KBM-7 (cell line): Measurements from ENCODE around the gene SPATA16.
"Not testable (repeated sequence)": the region's sequence is repeated elsewhere in the genome, so short reads cannot be mapped to it uniquely, and the experiment has no call there.

ENCODE experiments used
- DNase-seq: peaks from one replicate; pipeline ENCODE4 v3.0.0-alpha.2; 2015
- in situ Hi-C: fragments of 300-500 bp; cut with MboI; formaldehyde crosslinking; loops from 2 replicates; pipeline ENCODE4 v1.14.3; 2020; ENCODE audit warnings: low sequenced_read_pairs, low pct_unique_long_range_greater_than_20kb, mixed read lengths

Gene SPATA16

DNA sequence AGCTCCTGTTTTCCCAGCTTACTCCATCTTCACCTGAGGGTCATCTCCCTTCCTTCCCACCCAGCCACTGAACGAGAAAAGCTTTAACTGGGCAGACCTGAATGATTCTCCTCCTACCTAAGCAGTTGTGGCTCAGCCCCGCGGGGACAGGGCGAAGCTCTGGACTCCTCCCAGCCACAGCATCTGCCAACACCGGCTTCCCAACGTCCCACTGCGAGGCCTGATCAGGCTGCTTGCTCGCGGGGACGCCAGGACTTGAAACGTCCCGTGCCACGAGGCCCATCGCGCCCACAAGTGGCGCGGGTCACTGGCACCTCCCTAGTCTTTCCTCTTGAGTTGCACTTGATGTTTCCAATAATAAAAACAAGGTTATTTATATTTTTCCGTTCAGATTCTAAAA, at the start of gene SPATA16:
TSS of gene SPATA16 (minus strand) at position 250 of the 400 bp plus-strand sequence. CDS start 23,504 bp downstream, outside the sequence.
- DNase-seq, result no peak
- in situ Hi-C loops, result no loop called here

DNA sequence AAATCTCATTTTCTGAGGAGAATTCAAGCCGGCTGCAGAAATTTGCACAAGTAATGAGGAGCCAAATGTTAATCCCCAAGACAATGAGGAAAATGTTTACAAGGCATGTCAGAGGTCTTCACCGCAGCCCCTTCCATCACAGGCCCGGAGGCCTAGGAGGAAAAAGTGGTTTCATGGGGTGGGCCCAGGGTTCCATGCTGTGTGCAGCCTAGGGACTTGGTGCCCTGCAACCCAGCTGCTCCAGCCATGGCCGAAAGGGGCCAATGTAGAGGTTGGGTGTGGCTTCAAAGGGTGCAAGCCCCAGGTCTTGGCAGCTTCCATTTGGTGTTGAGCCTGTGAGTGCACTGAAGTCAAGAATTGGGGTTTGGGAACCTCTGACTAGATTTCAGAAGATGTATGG, 42.0 kb upstream of the SPATA16 start:
- in situ Hi-C loops, DNase-seq: not testable (repeated sequence)

- DNase-seq, result no peak
- in situ Hi-C loops, result no loop called here
Measured at GRCh38 chr3:173173652-173174051, 32.6 kb upstream of the SPATA16 start.

GRCh38 chr3:173159139-173159538, 18.1 kb upstream of the SPATA16 start:
- DNase-seq, in situ Hi-C loops: not testable (repeated sequence)

DNA sequence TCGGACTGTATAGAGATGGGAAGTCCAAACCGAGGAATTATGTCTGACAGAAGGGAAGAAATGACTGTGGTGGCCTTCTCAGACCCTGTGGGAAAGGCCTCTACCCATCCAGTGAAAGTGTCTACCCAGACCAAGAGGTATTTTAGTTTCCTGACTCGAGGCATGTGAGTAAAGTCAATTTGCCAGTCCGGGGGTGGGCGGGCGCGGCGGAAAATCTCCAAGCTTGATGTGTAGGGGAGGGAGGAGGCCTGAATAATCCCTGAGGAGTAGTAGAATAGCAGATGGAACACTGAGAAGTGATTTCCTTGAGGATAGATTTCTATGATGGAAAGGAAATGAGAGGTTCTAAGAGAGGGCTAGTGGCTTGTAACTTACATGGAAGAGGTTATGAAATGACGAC, 15.5 kb upstream of the SPATA16 start:
- in situ Hi-C loops, result not testable (repeated sequence)

GRCh38 chr3:173153631-173154030, 12.6 kb upstream of the SPATA16 start:
- in situ Hi-C loops, result no loop called here
- no peak for DNase-seq

More for the DNA sequence above, 15.5 kb upstream of the SPATA16 start:
- DNase-seq, result not testable (repeated sequence)

GRCh38 chr3:173139420-173139819, 1.6 kb downstream of the SPATA16 start:
- no peak for DNase-seq
- in situ Hi-C loops, result no loop called here

DNA sequence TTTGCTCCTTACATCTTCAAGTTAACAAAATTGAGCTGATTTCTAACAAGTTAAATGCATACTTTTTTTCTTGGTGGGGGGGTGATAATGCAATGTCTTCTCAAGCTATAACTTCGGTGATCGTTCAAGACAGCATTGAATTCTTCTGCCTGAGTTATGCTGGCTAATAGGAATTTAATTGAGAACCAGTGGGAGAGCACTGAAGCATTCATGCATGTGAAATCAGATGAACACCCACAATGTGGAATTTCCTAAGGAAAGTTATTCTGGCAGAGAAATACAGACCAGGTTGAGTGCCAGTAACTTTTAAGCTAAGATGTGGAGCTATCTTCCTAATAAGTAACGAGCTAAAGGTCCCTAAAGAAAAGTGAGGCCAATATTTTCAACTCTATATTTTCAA, 3.0 kb downstream of the SPATA16 start:
- no peak for DNase-seq
- in situ Hi-C loops, result no loop called here

- in situ Hi-C loops, result no loop called here
- no peak for DNase-seq
Measured at GRCh38 chr3:173135059-173135458, 6.0 kb downstream of the SPATA16 start.

DNA sequence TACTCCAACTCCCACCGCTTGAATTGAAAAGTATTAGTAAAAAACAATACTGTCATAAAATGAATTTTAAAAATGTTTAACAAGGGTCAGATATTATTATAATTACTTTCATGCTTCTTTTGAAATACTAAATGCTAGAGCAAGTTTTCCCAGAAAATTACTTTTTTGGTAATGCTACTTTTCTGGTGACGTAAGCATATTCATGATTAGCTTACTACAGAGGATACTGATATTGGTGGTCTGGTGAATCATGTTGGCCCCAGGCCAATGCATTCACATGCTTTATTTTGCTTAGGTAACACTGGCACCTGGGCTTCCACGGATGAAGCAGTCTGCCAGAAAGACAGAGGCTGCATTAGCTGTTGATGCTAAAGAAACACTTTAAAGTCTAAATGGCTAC, 12.4 kb downstream of the SPATA16 start:
- no peak for DNase-seq
- in situ Hi-C loops, result no loop called here

DNA sequence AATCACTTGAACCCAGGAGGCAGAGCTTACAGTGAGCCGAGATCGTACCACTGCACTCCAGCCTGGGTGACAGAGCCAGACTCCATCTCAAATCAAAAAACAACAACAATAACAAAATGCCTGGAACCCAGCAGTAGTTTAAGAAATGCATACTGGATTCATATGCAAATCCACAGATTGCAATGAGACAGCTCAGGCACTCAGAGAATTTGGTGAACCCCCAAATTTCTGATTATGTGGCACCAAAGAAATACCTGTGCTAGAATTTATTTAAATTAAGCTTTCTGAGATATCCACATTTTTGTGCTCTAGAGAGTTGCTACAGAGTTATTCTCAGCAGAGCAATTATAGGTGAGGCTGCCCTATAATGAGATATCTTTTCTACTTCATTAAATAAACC, 29.7 kb downstream of the SPATA16 start:
- DNase-seq, result no peak
- in situ Hi-C loops, result no loop called here

DNA sequence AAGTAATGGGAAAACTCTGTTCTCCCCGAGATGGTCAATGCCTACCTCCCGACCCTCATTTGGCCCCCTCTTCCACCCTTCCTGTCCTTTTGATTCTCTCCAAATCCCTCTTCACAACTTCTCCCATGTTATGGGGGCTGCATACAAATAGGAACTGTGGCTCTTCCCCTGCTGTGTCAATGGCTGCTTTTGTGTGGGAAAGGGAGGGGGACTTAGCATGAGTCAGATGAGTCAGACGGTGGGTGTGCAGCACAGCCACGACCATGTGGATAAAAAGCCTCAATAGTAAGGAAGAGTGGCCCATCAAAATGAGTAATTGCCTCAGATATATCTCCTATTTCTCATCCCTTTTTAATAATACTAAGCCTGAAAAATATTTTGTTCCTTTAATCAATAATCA, 31.9 kb downstream of the SPATA16 start:
- in situ Hi-C loops, result no loop called here
- no peak for DNase-seq

GRCh38 chr3:173103469-173103868, 37.6 kb downstream of the SPATA16 start:
- in situ Hi-C loops, result no loop called here
- no peak for DNase-seq

DNA sequence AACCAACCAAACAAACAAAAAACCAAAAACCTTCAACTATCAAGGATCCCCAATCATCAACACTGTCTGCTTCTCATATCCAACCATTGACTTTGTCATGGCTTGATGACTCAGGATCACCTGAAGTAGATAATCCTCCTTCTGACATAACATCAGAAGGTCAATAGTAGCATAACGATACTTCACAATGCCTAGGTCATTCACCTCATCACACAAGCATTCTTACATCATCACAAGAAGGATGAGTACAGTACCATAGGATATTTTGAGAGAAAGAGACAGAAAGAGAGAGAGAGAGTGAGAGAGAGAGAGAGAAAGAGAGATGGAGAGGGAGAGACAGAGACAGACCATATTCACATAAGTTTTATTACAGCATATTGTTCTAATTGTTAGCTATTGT, 42.1 kb downstream of the SPATA16 start:
- in situ Hi-C loops, result no loop called here

DNA sequence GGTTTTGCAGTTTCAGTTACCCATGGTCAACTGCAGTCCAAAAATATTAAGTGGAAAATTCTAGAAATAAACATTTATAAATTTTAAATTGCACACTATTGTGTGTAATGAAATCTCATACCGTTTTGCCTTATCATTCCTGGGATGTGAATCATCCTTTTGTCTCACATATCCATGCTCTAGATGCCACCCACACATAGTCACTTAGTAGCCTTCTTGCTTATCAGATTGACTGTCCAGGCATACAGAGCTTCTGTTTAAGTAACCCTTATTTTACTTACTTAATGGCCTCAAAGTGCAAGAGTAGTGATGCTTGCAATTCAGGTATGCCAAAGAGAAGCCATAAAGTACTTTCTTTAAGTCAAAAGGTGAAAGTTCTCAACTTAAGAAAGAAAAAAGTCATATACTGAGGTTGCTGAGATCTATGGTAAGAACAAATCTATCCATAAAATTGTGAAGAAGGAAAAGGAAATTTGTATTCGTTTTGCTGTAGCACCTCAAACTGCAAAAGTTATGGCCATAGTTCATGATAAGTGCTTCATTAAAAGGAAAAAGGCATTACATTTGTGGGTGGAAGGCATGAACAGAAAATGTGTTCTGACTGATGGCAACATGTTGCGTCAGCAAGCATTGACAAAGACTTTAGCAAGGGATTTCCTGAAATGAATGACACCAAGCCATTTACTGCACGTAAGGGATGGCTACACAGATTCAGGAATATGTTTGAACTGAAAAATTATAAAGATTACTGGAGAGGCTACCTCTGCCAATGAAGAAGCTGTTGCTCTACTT, 43.8 kb downstream of the SPATA16 start:
- in situ Hi-C loops, result no loop called here
- DNase-seq, result no peak

More for the DNA sequence above, 42.1 kb downstream of the SPATA16 start:
- no peak for DNase-seq

GRCh38 chr3:173096140-173096539, 44.9 kb downstream of the SPATA16 start:
- DNase-seq, result no peak
- in situ Hi-C loops, result no loop called here

- in situ Hi-C loops, result no loop called here
- DNase-seq, result no peak
Measured at GRCh38 chr3:173092038-173092437, 49.0 kb downstream of the SPATA16 start.

DNA sequence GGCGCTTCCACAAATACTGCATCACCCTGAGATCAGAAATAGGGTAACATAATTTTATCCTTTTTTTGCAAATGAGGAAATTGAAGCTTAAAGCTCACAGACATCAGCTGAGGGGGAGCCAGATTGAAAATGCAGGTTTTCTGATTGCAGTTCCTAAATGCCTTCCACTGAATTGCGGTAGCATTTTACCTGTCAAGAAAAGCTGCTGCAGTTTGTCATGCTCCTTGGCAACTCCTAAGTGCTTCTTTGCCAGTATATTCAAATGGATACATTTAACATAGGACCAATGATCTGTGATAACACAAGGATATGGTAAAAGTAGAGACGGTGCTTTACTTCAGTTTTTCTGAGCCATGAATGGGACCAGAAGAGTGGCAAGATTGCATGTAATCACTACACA, 50.5 kb downstream of the SPATA16 start:
- DNase-seq, result no peak
- in situ Hi-C loops, result no loop called here

GRCh38 chr3:173089283-173089682, 51.8 kb downstream of the SPATA16 start:
- DNase-seq, result no peak
- in situ Hi-C loops, result no loop called here

GRCh38 chr3:173078525-173078924, 62.5 kb downstream of the SPATA16 start:
- no peak for DNase-seq
- in situ Hi-C loops, result no loop called here
